LoVo (cell line): Measurements from ENCODE around the gene LRP10.

Source experiments
- DNase-seq: peaks from one replicate; pipeline ENCODE4 v3.0.0-alpha.2; 2016; ENCODE audit warnings: low spot score

Gene LRP10

GRCh38 chr14:22919601-22919921, 48.0 kb downstream of the LRP10 start:
- DNase-seq, result no peak

GRCh38 chr14:22920697-22921096, 49.2 kb downstream of the LRP10 start:
- no peak for DNase-seq

- DNase-seq, result no peak
These were observed 50.8 kb downstream of the LRP10 start for GRCh38 chr14:22922294-22922693.

GRCh38 chr14:22923746-22924145, 52.2 kb downstream of the LRP10 start:
- DNase-seq, result no peak

DNA sequence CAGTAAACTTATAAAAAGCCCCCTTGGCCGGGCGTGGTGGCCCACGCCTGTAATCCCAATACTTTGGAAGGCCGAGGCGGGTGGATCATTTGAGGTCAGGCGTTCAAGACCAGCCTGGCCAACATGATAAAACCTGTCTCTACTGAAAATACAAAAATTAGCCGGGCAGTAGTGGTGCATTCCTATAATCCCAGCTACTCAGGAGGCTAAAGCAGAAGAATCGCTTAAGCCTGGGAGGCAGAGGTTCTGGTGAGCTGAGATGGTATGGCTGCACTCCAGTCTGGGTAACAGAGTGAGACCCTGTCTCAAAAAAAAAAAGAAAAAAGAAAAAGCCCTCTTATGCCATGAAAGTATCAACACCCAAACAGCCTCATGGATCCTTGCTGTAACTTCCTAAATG, 54.0 kb downstream of the LRP10 start:
- DNase-seq, result no peak

DNA sequence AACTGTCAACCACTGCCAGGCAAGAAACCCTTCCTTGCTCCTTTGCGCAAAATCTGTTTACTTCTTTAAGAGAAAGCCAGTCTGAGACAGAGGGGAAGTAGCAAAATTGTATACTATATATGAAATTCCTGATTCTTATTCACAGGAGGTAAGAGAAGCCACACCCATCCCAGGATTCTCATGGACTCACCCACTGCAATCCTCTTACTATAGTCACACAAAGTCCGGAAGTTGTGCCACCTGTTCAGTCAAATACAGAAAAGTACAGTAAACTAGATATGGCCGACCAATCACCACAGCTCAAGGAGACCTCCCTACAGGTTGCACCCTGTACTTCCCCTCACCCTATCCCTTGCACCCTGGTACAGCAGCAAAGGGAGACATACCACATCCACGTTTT, 54.8 kb downstream of the LRP10 start:
- peak; percentile 46 for DNase-seq

DNA sequence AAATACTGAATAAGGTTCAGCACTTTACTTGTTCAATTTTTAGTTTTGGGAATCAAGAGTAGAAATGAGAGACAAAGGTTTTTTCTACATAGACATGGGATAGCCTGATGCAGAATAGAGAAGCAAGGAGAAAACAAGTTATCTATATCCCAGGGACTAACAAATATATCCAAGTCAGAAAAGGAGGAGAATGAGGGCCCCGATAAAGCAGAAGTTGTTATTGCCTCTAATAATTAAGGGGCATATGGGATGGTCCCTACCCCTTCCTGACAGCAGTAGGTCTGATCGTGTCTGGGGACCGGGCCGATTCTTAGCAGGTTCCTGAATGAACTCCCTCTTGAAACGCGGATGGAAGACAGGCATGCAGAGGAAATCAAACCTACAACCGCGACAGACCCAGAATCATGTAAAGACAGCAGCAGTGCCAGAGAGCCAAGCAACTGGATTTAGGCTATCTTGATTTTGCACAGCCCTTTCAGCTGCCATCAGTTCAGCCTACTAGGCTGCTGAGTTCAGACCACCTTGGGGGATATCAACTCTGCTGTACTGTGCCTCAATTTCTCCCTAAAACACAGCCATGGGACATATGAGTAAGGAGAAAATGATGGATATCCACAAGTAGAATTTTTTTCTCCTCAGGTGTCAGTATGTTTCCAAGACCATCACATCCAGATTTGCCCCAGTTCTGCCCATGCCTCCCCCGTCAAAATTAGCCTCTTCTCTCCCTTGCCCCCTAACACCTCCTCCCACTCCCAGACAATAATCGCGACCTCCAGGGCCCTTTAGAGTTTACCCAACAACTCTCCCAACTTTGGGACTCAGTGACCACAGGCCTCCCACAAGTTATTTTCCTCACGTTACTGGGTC, 56.9 kb downstream of the LRP10 start:
- no peak for DNase-seq

DNA sequence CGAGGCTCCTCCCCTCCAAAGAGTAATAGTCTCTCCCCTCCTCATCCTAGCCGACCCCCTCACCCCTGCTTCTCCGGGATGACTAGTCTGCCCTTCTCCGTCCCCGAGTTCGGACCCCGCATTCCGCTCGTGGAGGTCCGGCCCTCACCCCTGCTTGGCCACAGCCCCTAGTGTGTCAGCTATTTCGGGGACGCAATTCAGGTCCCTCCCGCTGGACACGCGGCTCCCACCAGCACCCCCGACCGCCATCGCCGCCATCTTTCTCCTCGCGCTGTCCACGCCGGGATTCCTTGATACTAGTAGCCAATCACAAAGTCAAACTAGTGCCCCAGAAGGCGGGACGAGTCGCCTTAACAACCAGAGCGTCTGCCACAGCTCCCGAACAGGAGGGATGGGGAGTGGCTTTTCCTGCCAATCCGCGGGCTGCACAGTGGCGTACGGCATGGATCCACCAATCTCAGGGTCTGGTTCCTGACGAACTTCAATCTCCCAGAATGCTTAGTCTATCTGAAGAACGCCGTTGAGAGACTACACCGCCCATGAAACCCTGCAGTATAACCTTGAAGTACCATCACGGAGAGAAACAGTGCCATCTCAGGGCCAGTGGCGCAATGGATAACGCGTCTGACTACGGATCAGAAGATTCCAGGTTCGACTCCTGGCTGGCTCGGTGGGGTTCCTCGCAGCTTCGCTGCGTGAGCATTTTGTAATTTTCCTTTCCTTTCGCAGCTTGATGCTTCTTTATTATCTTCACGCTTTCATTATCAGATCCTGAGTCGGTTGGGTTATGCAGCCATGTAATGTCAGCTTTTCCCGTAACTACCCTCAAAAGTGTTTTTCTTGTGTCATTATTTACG, 57.8 kb downstream of the LRP10 start, which contains the start of gene PRMT5:
TSS of gene PRMT5 (minus strand) at position 273 of the 857 bp plus-strand sequence. CDS start at position 258, 15 bp downstream.
- DNase-seq, result peak; percentile 100

- DNase-seq, result no peak
These were observed 58.4 kb downstream of the LRP10 start for GRCh38 chr14:22929961-22930364.
